Astrocyte (in vitro differentiated cells and primary cell): Measurements from ENCODE around the gene SLC9A4. TPM values are rescaled to one million over a fixed set of nuclear protein-coding genes. Genes with fewer than 3 reads are reported as not detected.

Experiments used
- DNase-seq: peaks from one replicate; pipeline ENCODE4 v3.0.0-alpha.2; 2010; ENCODE audit warnings: low read depth
- FAIRE-seq: peaks from 2 replicates; lab custom pipeline; 2011; peaks lifted over from hg19 to GRCh38; lab: Jason Lieb, UNC
- H2AFZ ChIP-seq: 2 replicates; pipeline ENCODE4 v1.6.0; 2012; ENCODE audit warnings: low read depth, low read length, inconsistent platforms
- H3K27ac ChIP-seq: 2 replicates; pipeline ENCODE4 v1.5.1; 2011; ENCODE audit warnings: low read depth, low read length, inconsistent platforms
- H3K27me3 ChIP-seq: 2 replicates; pipeline ENCODE4 v1.6.0; 2011; ENCODE audit warnings: low read length, inconsistent platforms; ENCODE audit not compliant: insufficient read depth
- H3K36me3 ChIP-seq: 2 replicates; pipeline ENCODE4 v1.5.1; 2011; ENCODE audit warnings: low read length, inconsistent platforms; ENCODE audit not compliant: insufficient read depth
- H3K4me1 ChIP-seq: 2 replicates; pipeline ENCODE4 v1.5.1; 2011; ENCODE audit warnings: low read length, inconsistent platforms; ENCODE audit not compliant: insufficient read depth
- H3K4me2 ChIP-seq: 2 replicates; pipeline ENCODE4 v1.6.0; 2012; ENCODE audit warnings: low read length, inconsistent platforms
- H3K4me3 ChIP-seq: 2 replicates; pipeline ENCODE4 v1.5.1; 2011; ENCODE audit warnings: low read depth, mild to moderate bottlenecking, low read length, inconsistent platforms; ENCODE audit not compliant: insufficient read depth
- H3K79me2 ChIP-seq: 2 replicates; pipeline ENCODE4 v1.6.0; 2012; ENCODE audit warnings: mild to moderate bottlenecking, low read length, inconsistent platforms; ENCODE audit not compliant: insufficient read depth
- H3K9ac ChIP-seq: 2 replicates; pipeline ENCODE4 v1.6.0; 2012; ENCODE audit warnings: mild to moderate bottlenecking, low read length, inconsistent platforms
- H3K9me3 ChIP-seq: 2 replicates; pipeline ENCODE4 v1.5.1; 2012; ENCODE audit warnings: low read depth, mild to moderate bottlenecking, low read length, inconsistent platforms; ENCODE audit not compliant: insufficient read depth
- H4K20me1 ChIP-seq: 2 replicates; pipeline ENCODE4 v1.6.0; 2012; ENCODE audit warnings: low read length, inconsistent platforms; ENCODE audit not compliant: insufficient read depth
- H3K27ac Mint-ChIP-seq: one replicate; pipeline ENCODE4 v1.8.0; 2021; ENCODE audit warnings: mild to moderate bottlenecking, mixed read lengths; ENCODE audit not compliant: unreplicated experiment
- H3K27me3 Mint-ChIP-seq: one replicate; pipeline ENCODE4 v1.8.0; 2021; ENCODE audit warnings: low read depth, mixed read lengths; ENCODE audit not compliant: unreplicated experiment
- H3K36me3 Mint-ChIP-seq: one replicate; pipeline ENCODE4 v1.8.0; 2021; ENCODE audit warnings: low read depth, mixed read lengths; ENCODE audit not compliant: unreplicated experiment
- H3K4me1 Mint-ChIP-seq: one replicate; pipeline ENCODE4 v1.8.0; 2021; ENCODE audit warnings: low read depth, mixed read lengths; ENCODE audit not compliant: unreplicated experiment
- H3K4me3 Mint-ChIP-seq: one replicate; pipeline ENCODE4 v1.8.0; 2021; ENCODE audit warnings: mild to moderate bottlenecking, moderate library complexity, mixed read lengths; ENCODE audit not compliant: unreplicated experiment
- H3K9me3 Mint-ChIP-seq: one replicate; pipeline ENCODE4 v1.8.0; 2021; ENCODE audit warnings: mild to moderate bottlenecking, mixed read lengths; ENCODE audit not compliant: unreplicated experiment
- EZH2 ChIP-seq: IDR thresholded peaks from 2 replicates; pipeline ENCODE4 v1.6.1; 2012; ENCODE audit warnings: mild to moderate bottlenecking, low read length, inconsistent platforms; ENCODE audit not compliant: insufficient read depth
- total RNA-seq: library from RNA; stranded (reverse); gene quantifications from 2 replicates; pipeline ENCODE4 v1.2.1, GENCODE V29; 2021
- TF ChIP-seq, protein P1 (sequence below): IDR thresholded peaks from 2 replicates; pipeline ENCODE4 v1.5.1; 2011; ENCODE audit warnings: low read depth, mild to moderate bottlenecking, inconsistent platforms, low read length, moderate library complexity; ENCODE audit not compliant: insufficient read depth

SLC9A4 gene
- total RNA-seq, 1 donor from 2014 or later: 0.09 TPM

DNA sequence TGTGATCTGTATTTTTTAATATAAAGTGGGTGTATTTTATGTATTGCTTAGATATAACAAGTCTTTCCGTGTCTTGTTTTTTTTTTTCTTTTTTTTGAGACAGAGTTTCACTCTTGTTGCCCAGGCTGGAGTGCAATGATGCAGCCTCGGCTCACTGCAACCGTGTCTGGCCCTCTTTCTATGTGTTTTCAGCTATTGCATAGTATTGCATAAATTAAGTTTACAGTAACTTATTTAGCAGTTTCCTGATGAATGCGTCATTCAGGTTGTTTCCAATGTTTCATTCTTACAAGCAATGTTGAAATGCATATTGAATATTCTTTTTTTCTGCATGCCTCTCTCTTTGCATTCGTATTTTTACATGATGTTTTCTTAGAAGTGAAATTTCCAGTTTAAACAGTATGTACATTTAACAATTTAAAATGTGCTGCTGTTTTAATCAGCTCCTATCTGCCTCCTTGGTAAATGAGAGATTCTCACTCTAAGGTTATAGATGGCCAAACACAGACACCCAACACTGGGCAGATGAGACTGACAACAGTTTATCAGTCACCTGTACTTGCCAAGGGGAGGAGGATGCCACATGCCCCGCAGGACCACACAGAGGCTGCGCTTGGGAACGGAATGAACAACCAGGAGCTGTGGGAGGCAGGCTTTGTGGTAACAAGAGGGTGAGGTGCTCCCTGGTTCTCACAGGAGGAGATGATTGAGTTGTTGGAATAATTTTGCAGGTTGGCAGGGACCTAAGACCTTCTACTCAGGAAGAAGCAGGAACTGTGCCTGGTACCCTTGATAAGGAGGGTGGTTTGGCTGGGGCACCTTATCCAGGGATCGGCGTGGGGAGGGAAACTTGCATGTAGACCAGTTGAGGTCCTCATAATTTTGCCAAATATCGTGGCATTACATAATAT lies 7.5 kb downstream of the SLC9A4 start:
- TF ChIP-seq, protein P1, sequence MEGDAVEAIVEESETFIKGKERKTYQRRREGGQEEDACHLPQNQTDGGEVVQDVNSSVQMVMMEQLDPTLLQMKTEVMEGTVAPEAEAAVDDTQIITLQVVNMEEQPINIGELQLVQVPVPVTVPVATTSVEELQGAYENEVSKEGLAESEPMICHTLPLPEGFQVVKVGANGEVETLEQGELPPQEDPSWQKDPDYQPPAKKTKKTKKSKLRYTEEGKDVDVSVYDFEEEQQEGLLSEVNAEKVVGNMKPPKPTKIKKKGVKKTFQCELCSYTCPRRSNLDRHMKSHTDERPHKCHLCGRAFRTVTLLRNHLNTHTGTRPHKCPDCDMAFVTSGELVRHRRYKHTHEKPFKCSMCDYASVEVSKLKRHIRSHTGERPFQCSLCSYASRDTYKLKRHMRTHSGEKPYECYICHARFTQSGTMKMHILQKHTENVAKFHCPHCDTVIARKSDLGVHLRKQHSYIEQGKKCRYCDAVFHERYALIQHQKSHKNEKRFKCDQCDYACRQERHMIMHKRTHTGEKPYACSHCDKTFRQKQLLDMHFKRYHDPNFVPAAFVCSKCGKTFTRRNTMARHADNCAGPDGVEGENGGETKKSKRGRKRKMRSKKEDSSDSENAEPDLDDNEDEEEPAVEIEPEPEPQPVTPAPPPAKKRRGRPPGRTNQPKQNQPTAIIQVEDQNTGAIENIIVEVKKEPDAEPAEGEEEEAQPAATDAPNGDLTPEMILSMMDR: no peak
- Mint-ChIP-seq H3K4me1 (peaks cover 7% of the 10 kb centered on the region), H3K27ac (no peak overlapping the region), H3K27me3 (peaks cover 4% of the 10 kb centered on the region), H3K36me3 (no peaks in the 10 kb centered on the region), H3K4me3 (no peak overlapping the region), H3K9me3 (no peaks in the 10 kb centered on the region)
- FAIRE-seq (no peak), DNase-seq (no peak)
- Histone ChIP-seq H2AFZ (no peak overlapping the region), H3K4me2 (no peak overlapping the region), H3K4me1 (no peaks in the 10 kb centered on the region), H3K9me3 (no peaks in the 10 kb centered on the region), H3K4me3 (no peak overlapping the region), H4K20me1 (no peaks in the 10 kb centered on the region), H3K79me2 (no peaks in the 10 kb centered on the region), H3K9ac (no peak overlapping the region), H3K27ac (no peak overlapping the region), H3K36me3 (no peaks in the 10 kb centered on the region), H3K27me3 (no peaks in the 10 kb centered on the region)

DNA sequence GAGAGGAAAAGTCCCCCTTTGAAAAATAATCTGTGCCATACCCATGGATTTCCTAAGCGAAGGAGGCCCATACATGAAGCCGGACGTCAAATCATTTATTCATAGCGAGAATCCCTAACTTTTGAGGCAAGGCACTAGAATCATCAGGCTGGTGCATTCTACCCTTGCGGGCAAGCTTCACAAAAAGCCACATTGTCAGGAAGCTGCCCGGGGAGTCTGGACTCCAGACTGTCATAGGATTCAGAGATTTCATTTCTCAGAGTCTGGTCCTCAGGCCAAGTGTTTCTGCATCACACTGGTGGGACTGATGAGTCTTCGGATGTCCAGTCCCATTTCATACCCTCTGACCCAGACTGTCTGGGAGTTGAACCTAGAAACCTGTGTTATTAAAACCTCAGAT lies 8.9 kb downstream of the SLC9A4 start:
- FAIRE-seq: no peak
- Histone ChIP-seq H3K27me3 (no peaks in the 10 kb centered on the region), H3K9me3 (no peaks in the 10 kb centered on the region), H3K4me1 (no peaks in the 10 kb centered on the region), H3K4me2 (no peak overlapping the region), H3K27ac (no peak overlapping the region), H2AFZ (no peak overlapping the region), H3K79me2 (no peaks in the 10 kb centered on the region), H4K20me1 (no peaks in the 10 kb centered on the region), H3K9ac (no peak overlapping the region), H3K4me3 (no peak overlapping the region), H3K36me3 (no peaks in the 10 kb centered on the region)
- Mint-ChIP-seq H3K27me3 (peaks cover 4% of the 10 kb centered on the region), H3K4me1 (peaks cover 11% of the 10 kb centered on the region), H3K9me3 (no peaks in the 10 kb centered on the region), H3K36me3 (no peaks in the 10 kb centered on the region), H3K27ac (no peak overlapping the region), H3K4me3 (peak overlapping the region; percentile 55)
- DNase-seq: no peak
- TF ChIP-seq EZH2: no peak
- TF ChIP-seq, protein P1: no peak

DNA sequence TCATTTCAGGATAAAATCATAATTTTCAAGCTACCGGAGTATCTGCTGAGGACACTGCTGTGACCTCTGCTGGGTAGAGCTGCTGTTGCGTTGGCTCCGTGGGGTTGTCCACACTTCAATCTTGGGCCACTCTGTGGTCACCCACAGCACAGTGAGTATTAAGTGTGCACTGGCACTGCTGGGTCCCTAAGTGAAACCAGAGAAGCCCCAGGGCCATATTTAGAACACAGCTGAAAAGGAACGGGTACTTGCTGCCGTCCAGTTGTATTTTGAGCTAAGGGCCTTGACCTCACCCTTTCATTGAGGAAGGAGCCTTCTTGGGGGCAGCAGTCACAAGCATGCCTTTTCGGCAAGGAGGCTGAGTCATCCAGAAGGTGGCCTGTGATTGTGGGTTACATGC lies 10.1 kb downstream of the SLC9A4 start:
- no peak overlapping the region for H2AFZ ChIP-seq
- no peak overlapping the region for H3K4me3 ChIP-seq
- Mint-ChIP-seq H3K9me3 (no peaks in the 10 kb centered on the region), H3K4me1 (peaks cover 23% of the 10 kb centered on the region), H3K36me3 (no peaks in the 10 kb centered on the region), H3K27me3 (no peaks in the 10 kb centered on the region), H3K4me3 (no peak overlapping the region), H3K27ac (no peak overlapping the region)
- H4K20me1 ChIP-seq: no peaks in the 10 kb centered on the region
- TF ChIP-seq EZH2: no peak
- TF ChIP-seq, protein P1: no peak
- H3K9ac ChIP-seq: no peak overlapping the region
- no peaks in the 10 kb centered on the region for H3K79me2 ChIP-seq
- H3K9me3 ChIP-seq: no peaks in the 10 kb centered on the region
- H3K4me1 ChIP-seq: no peaks in the 10 kb centered on the region
- H3K27me3 ChIP-seq: no peaks in the 10 kb centered on the region
- H3K36me3 ChIP-seq: no peaks in the 10 kb centered on the region
- DNase-seq (no peak), FAIRE-seq (no peak)
- no peak overlapping the region for H3K27ac ChIP-seq
- H3K4me2 ChIP-seq: no peak overlapping the region
